Progenitor cell of endocrine pancreas (in vitro differentiated cells): ENCODE results near the gene SUPT6H. TPM values are rescaled to one million over a fixed set of nuclear protein-coding genes. Genes with fewer than 3 reads are reported as not detected.

Experiments used
- DNase-seq: peaks from one replicate; pipeline ENCODE4 v3.0.0; 2021; ENCODE audit warnings: low spot score; ENCODE audit not compliant: unreplicated experiment
- H3K27ac Mint-ChIP-seq: 2 replicates; pipeline ENCODE4 v1.8.0; 2021; ENCODE audit warnings: mild to moderate bottlenecking, moderate library complexity, mixed read lengths
- H3K27me3 Mint-ChIP-seq: 2 replicates; pipeline ENCODE4 v1.8.0; 2021; ENCODE audit warnings: mixed read lengths
- H3K36me3 Mint-ChIP-seq: 2 replicates; pipeline ENCODE4 v1.8.0; 2022; ENCODE audit warnings: mixed read lengths; ENCODE audit not compliant: insufficient read depth
- H3K4me1 Mint-ChIP-seq: 2 replicates; pipeline ENCODE4 v1.8.0; 2021; ENCODE audit warnings: low read depth, mixed read lengths
- H3K4me3 Mint-ChIP-seq: 2 replicates; pipeline ENCODE4 v1.8.0; 2021; ENCODE audit warnings: low read depth, mild to moderate bottlenecking, moderate library complexity, mixed read lengths
- H3K9me3 Mint-ChIP-seq: 2 replicates; pipeline ENCODE4 v1.8.0; 2021; ENCODE audit warnings: low read depth, mixed read lengths
- total RNA-seq: library from RNA; stranded (reverse); gene quantifications from 2 replicates; pipeline ENCODE4 v1.2.1, GENCODE V29; 2021
- TF ChIP-seq, protein P1 (sequence below): fragments of 200-600 bp; sonication (generic); IDR thresholded peaks from one replicate; pipeline ENCODE4 v1.5.0; 2021; ENCODE audit warnings: antibody characterized with exemption, mild to moderate bottlenecking; ENCODE audit not compliant: unreplicated experiment

SUPT6H gene
- total RNA-seq, 1 donor from 2014 or later = 80.0 TPM

DNA sequence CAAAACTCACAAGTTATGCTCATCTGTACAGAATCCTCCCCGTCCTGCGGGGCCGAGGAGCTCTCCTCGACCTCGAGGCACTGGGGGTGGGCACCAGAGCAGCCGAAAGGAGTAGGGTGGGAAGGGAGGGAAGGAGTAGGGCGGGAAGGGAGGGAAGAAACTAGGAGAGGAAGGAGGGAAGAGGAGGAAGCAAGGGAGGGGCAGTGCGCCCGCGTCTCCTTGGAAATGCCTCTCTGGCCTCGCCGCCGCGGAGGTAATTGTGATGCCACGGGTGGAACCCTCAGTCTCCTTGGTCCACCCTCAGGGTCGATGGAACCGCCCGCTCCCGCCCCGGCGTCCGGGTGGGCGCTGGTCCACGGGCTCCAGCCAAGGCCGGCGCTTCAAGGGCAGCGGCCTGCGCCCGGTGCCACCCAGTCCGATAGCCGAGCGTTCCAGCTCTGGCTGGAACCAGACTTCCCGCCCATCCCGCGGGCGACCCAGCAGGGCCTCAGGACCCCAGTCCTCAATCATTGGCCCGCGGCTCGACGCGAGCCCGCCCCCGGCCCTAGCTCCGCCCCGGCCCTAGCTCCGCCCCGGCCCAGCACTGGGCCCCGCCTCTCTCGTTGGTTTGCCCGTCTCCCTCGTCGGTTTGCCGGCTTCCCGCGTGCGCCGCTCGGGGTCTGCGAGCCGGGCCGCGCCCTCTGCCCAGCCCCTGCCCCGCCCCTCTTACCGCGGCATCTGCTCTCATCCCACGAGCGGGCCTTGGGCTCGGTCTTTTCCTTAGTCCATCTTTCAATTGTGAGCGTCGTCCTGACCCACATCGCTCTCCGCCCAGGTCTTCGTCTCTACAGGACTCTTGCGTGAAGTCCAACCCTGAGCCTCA lies 49.1 kb downstream of the SUPT6H start:
- Mint-ChIP-seq H3K27ac (peak overlapping the region; percentile 100), H3K36me3 (peaks cover 20% of the 10 kb centered on the region), H3K4me1 (peaks cover 16% of the 10 kb centered on the region), H3K27me3 (no peaks in the 10 kb centered on the region), H3K9me3 (no peaks in the 10 kb centered on the region), H3K4me3 (peak overlapping the region; percentile 95)
- TF ChIP-seq, protein P1, sequence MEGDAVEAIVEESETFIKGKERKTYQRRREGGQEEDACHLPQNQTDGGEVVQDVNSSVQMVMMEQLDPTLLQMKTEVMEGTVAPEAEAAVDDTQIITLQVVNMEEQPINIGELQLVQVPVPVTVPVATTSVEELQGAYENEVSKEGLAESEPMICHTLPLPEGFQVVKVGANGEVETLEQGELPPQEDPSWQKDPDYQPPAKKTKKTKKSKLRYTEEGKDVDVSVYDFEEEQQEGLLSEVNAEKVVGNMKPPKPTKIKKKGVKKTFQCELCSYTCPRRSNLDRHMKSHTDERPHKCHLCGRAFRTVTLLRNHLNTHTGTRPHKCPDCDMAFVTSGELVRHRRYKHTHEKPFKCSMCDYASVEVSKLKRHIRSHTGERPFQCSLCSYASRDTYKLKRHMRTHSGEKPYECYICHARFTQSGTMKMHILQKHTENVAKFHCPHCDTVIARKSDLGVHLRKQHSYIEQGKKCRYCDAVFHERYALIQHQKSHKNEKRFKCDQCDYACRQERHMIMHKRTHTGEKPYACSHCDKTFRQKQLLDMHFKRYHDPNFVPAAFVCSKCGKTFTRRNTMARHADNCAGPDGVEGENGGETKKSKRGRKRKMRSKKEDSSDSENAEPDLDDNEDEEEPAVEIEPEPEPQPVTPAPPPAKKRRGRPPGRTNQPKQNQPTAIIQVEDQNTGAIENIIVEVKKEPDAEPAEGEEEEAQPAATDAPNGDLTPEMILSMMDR = no peak
- peak; percentile 96 for DNase-seq

DNA sequence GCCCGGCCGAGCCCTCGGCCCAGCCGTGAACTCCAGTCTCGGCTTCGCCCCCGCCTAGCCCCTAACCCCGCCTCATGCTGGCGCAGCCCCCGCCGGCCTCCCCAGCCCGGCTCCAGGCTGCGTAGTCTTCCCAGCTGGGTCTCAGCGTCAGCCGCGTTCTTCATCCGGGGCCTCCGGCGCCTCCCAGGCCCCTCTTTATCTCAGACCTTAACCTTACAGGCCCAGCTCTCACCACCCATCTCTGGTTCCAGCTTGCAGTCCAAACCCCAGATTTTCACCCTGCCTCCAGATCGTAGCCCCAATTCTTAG lies 49.7 kb downstream of the SUPT6H start, which contains the start of gene PROCA1:
TSS of gene PROCA1 (minus strand) at position 166 of the 309 bp plus-strand sequence. CDS start 228 bp downstream, outside the sequence.
- H3K36me3 Mint-ChIP-seq = peaks cover 20% of the 10 kb centered on the region
- H3K9me3 Mint-ChIP-seq = no peaks in the 10 kb centered on the region
- H3K4me1 Mint-ChIP-seq = peaks cover 19% of the 10 kb centered on the region
- H3K27ac Mint-ChIP-seq = peak within 1 kb of the TSS; percentile 100
- H3K4me3 Mint-ChIP-seq = peak within 1 kb of the TSS; percentile 95
- no peak for DNase-seq
- no peaks in the 10 kb centered on the region for H3K27me3 Mint-ChIP-seq
- TF ChIP-seq, protein P1 = no peak

DNA sequence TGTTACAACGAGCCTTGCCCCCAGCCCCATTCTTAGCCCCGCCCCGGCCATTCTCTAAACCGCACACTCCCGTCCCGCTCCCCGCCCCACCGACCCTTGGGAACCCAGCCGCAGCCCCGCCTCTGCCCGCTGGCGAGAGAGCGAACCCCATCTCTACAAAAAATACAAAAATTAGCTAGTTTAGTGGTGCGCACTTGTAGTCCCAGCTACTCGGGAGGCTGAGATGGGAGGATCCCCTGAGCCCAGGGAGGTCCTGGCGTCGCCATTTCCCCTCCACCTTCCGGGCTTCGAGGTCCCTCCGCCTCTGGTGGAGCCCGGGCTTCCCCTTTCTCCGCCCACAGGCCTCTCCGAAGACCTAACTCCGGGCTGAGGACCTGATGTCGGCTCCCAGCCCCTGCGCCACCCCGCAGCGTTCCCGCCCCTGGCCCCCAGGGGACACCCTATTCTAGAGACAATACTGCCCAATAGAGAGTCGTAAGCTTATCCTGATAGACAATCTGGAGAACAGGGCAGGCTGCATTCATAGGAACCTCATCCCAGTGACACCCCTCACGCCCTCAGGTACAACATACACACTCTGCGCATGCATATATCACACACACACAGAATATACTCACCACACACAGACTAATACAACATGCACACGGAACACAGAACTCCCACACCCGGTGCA lies 50.2 kb downstream of the SUPT6H start:
- Mint-ChIP-seq H3K27me3 (no peaks in the 10 kb centered on the region), H3K36me3 (peaks cover 19% of the 10 kb centered on the region), H3K4me1 (peaks cover 19% of the 10 kb centered on the region), H3K9me3 (no peaks in the 10 kb centered on the region), H3K27ac (peak overlapping the region; percentile 92), H3K4me3 (peak overlapping the region; percentile 95)
- TF ChIP-seq, protein P1 = peak; percentile 15
- DNase-seq = no peak

DNA sequence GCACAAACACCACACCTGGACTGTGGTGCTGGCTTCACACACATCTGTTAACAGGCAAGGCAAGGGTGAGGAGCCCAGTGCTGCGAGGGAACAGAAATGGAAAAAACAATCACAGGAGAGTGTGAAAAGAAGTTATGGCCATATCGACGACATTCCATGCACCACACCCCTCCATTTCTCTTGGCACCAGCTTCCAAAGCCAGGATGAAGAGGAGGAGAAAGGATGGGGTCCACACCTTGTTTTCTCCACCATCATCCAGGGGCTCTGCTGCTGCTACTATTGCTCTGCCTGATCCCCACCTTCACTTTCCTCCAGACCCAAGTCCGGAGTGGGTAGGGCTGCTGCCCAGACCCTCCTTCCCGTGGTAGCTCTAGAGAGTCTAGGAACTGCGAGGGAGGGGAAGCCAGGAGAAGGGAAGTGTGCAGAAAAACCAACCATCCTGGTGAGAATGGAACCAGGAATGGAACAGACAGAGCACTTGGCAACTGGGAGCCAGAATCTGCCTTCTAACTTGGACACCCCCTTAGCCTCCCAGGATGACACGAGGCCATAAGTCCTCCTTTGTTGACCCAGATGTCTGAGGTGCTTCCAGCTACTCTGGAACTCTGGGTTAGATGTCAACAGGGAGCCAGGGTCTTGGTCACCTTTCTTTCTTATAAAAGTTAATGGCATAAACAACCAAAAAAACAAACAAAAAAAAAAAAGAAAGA lies 50.9 kb downstream of the SUPT6H start:
- TF ChIP-seq, protein P1 = no peak
- H3K27ac Mint-ChIP-seq = peak overlapping the region; percentile 86
- peak overlapping the region; percentile 95 for H3K4me3 Mint-ChIP-seq
- no peaks in the 10 kb centered on the region for H3K9me3 Mint-ChIP-seq
- DNase-seq = no peak
- no peaks in the 10 kb centered on the region for H3K27me3 Mint-ChIP-seq
- H3K4me1 Mint-ChIP-seq = peaks cover 19% of the 10 kb centered on the region
- peaks cover 19% of the 10 kb centered on the region for H3K36me3 Mint-ChIP-seq

DNA sequence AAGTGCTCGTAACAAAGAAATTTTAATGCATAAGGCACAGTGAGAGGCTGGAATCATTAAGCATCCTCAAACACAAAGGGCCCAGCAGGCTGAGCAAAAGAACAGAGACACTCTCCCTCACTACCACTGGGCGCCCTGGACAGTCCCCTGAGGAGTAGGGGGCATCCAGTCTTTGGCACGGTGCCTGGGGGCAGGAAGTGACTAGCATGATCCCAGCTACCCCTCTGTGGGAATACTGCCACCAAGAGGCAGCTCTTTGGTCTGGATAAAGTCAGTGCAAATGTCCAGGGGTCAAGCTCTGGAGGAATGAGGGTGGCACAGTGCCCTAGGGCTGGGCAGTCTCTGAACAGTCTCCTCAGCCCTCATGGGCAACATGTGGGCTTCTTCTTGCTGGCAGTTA lies 52.3 kb downstream of the SUPT6H start:
- Mint-ChIP-seq H3K4me3 (peak overlapping the region; percentile 45), H3K36me3 (peaks cover 19% of the 10 kb centered on the region), H3K27ac (no peak overlapping the region), H3K27me3 (no peaks in the 10 kb centered on the region), H3K9me3 (no peaks in the 10 kb centered on the region), H3K4me1 (peaks cover 26% of the 10 kb centered on the region)
- TF ChIP-seq, protein P1 = no peak
- DNase-seq = no peak
